Measurements from ENCODE around the gene SMCO1. TPM values are rescaled to one million over a fixed set of nuclear protein-coding genes. Genes with fewer than 3 reads are reported as not detected.

SMCO1 gene
- total and polyA plus RNA-seq, 2 experiments from 2014 or later, result not detected

- Mint-ChIP-seq H3K36me3 (ENCODE audit: low read depth) (peaks cover 49% of the 10 kb centered on the region), H3K4me1 (peaks cover 2% of the 10 kb centered on the region; the same call in 2 of the 3 replicates), H3K4me3 (no peak overlapping the region), H3K9me3 (peaks cover 67% of the 10 kb centered on the region), H3K27me3 (ENCODE audit: insufficient read depth, low read depth, poor library complexity) (peaks cover 9% of the 10 kb centered on the region), H3K27ac (no peak overlapping the region)
- no peaks in the 10 kb centered on the region for H3F3A ChIP-seq (replicated peaks; ENCODE audit: low read depth)
- H3K4me1 ChIP-seq (ENCODE audit: insufficient read depth), result no peaks in the 10 kb centered on the region; the same call in 1 of the 2 replicates
- no peaks in the 10 kb centered on the region for H4K20me1 ChIP-seq (replicated peaks; ENCODE audit: insufficient read depth)
- peak; percentile 74 to 84 for TF ChIP-seq CTCF (conservative IDR thresholded peaks at IDR 0.05; ENCODE audit: low read depth in 2 of 2)
- no peak for TF ChIP-seq ZNF331 (CRISPR knock-in tag; IDR thresholded peaks at IDR 0.05; ENCODE audit: low read depth)
- TF ChIP-seq CREB1 (CRISPR knock-in tag; IDR thresholded peaks at IDR 0.05; ENCODE audit: low read depth), result peak; percentile 53
- H3K36me3 ChIP-seq (ENCODE audit: insufficient read depth), result 0 out of 2 replicates have a peak, but pooled peaks cover 9% of the 10 kb centered on the region
- ATAC-seq (peak; percentile 90), DNase-seq (ENCODE audit: low spot score) (peak; percentile 95)
- no peak overlapping the region for H3K27ac ChIP-seq (ENCODE audit: low read depth)
- H3K9me2 ChIP-seq (ENCODE audit: insufficient read depth), result no peaks in the 10 kb centered on the region
- H3K4me2 ChIP-seq, result no peak overlapping the region
- no peak overlapping the region for H2AFZ ChIP-seq
- H3K4me3 ChIP-seq, result no peak overlapping the region
- no peaks in the 10 kb centered on the region for H3K79me2 ChIP-seq (replicated peaks; ENCODE audit: insufficient read depth)
- no peaks in the 10 kb centered on the region; the same call in 1 of the 2 replicates for H3K27me3 ChIP-seq (ENCODE audit: insufficient read depth)
These were observed 4.0 kb upstream of the SMCO1 start for GRCh38 chr3:196518966-196519717.

- H3K27me3 Mint-ChIP-seq (ENCODE audit: insufficient read depth, low read depth, poor library complexity), result peaks cover 9% of the 10 kb centered on the region
- Histone ChIP-seq H2AFZ (no peak overlapping the region), H3K27me3 (ENCODE audit: insufficient read depth) (no peaks in the 10 kb centered on the region; the same call in 1 of the 2 replicates), H3K4me2 (no peak overlapping the region), H3K4me1 (ENCODE audit: insufficient read depth) (no peaks in the 10 kb centered on the region; the same call in 1 of the 2 replicates), H3F3A (replicated peaks; ENCODE audit: low read depth) (no peaks in the 10 kb centered on the region), H3K9me2 (ENCODE audit: insufficient read depth) (no peaks in the 10 kb centered on the region), H3K79me2 (replicated peaks; ENCODE audit: insufficient read depth) (no peaks in the 10 kb centered on the region), H3K36me3 (ENCODE audit: insufficient read depth) (0 out of 2 replicates have a peak, but pooled peaks cover 9% of the 10 kb centered on the region), H3K27ac (ENCODE audit: low read depth) (no peak overlapping the region), H4K20me1 (replicated peaks; ENCODE audit: insufficient read depth) (no peaks in the 10 kb centered on the region), H3K4me3 (no peak overlapping the region)
- H3K9me3 Mint-ChIP-seq, result peaks cover 67% of the 10 kb centered on the region
- no peak overlapping the region for H3K4me3 Mint-ChIP-seq
- no peak for ATAC-seq
- no peak overlapping the region for H3K27ac Mint-ChIP-seq
- H3K36me3 Mint-ChIP-seq (ENCODE audit: low read depth), result peaks cover 49% of the 10 kb centered on the region
- peaks cover 2% of the 10 kb centered on the region; the same call in 2 of the 3 replicates for H3K4me1 Mint-ChIP-seq
- peak; percentile 17 for DNase-seq (ENCODE audit: low spot score)
- TF ChIP-seq JUNB (IDR thresholded peaks at IDR 0.05; ENCODE audit: unreplicated experiment) (no peak), ZNF462 (CRISPR knock-in tag; IDR thresholded peaks at IDR 0.05) (no peak), ZNF331 (CRISPR knock-in tag; IDR thresholded peaks at IDR 0.05; ENCODE audit: low read depth) (no peak), ETS1 (IDR thresholded peaks at IDR 0.05) (no peak), EZH2 (IDR thresholded peaks at IDR 0.05; ENCODE audit: low read depth, unreplicated experiment) (no peak), POLR2AphosphoS5 (IDR thresholded peaks at IDR 0.05; ENCODE audit: low read depth) (no peak), NANOG (IDR thresholded peaks at IDR 0.05; ENCODE audit: borderline replicate concordance) (no peak)
These were observed 2.8 kb upstream of the SMCO1 start for GRCh38 chr3:196517919-196518318.

Data from GM23338 (cell line).